Kidney (tissue), 14 donors: Measurements from ENCODE around the gene KRTAP2-3. TPM values are rescaled to one million over a fixed set of nuclear protein-coding genes. Genes with fewer than 3 reads are reported as not detected.
"Not testable (repeated sequence)": the region's sequence is repeated elsewhere in the genome, so short reads cannot be mapped to it uniquely, and the experiment has no call there.

Experiments used
- DNase-seq, 5 donors: peaks; one replicate each; pipeline ENCODE4 v3.0.0-alpha.2; 2013 to 2020
- FAIRE-seq: peaks from 2 replicates; lab custom pipeline; 2012; peaks lifted over from hg19 to GRCh38; lab: Jason Lieb, UNC
- H3K27ac ChIP-seq, 2 donors: one replicate each; pipeline ENCODE4 v1.7.0; 2013; ENCODE audit warnings: low read depth in 2 of 2, low read length in 2 of 2, inconsistent platforms in 1 of 2
- H3K27me3 ChIP-seq: one replicate; pipeline ENCODE4 v1.7.1; 2013; ENCODE audit warnings: low read length, inconsistent platforms; ENCODE audit not compliant: control insufficient read depth, insufficient read depth
- H3K36me3 ChIP-seq, 3 donors: one replicate each; pipeline versions ENCODE4 v1.7.0 to v1.7.1; 2013; ENCODE audit warnings: low read length in 3 of 3, control low read depth in 1 of 3, inconsistent platforms in 1 of 3; ENCODE audit not compliant: insufficient read depth in 3 of 3, control insufficient read depth in 2 of 3
- H3K4me1 ChIP-seq, 3 donors: one replicate each; pipeline versions ENCODE4 v1.7.0 to v1.7.1; 2013; ENCODE audit warnings: low read length in 3 of 3, inconsistent platforms in 1 of 3, low read depth in 1 of 3; ENCODE audit not compliant: control insufficient read depth in 2 of 3, insufficient read depth in 2 of 3
- H3K4me3 ChIP-seq, 3 donors: one replicate each; pipeline versions ENCODE4 v1.7.0 to v1.8.1; 2013; ENCODE audit warnings: low read length in 3 of 3, control low read depth in 1 of 3, inconsistent platforms in 1 of 3
- H3K9ac ChIP-seq, 3 donors: one replicate each; pipeline versions ENCODE4 v1.7.0 to v1.7.1; 2013; ENCODE audit warnings: low read length in 3 of 3, control low read depth in 1 of 3, inconsistent platforms in 1 of 3
- H3K9me3 ChIP-seq, 3 donors: one replicate each; pipeline versions ENCODE4 v1.7.0 to v1.7.1; 2013; ENCODE audit warnings: low read length in 3 of 3, control low read depth in 1 of 3, inconsistent platforms in 1 of 3; ENCODE audit not compliant: control insufficient read depth in 2 of 3, insufficient read depth in 1 of 3
- CTCF ChIP-seq: IDR thresholded peaks from 3 replicates; pipeline ENCODE4 v1.5.1; 2012; ENCODE audit warnings: mild to moderate bottlenecking, moderate library complexity, borderline replicate concordance; ENCODE audit not compliant: insufficient read depth; ENCODE audit errors: extremely low read depth
- intact Hi-C: fragments of 100-400 bp; cut with DNase I; formaldehyde crosslinking; loops from one replicate; pipeline ENCODE4 v1.11.1; 2022
- polyA plus RNA-seq: library from polyadenylated mRNA; stranded (reverse); fragments of 350-450 nt; fragmentation: Illumina TruSeq; extraction: RNeasy Lipid Tissue Mini Kit (QIAGEN cat#74804); gene quantifications from one replicate; pipeline ENCODE4 v1.2.3, GENCODE V29; 2014; ENCODE audit warnings: low read depth, low replicate concordance; ENCODE audit not compliant: insufficient read depth
- total RNA-seq: library from RNA; stranded (reverse); fragmentation: NEBNext Ultra II Directional; extraction: Animal tissue kit (Norgen Biotek cat#: 25700); gene quantifications from one replicate; pipeline ENCODE4 v1.2.1, GENCODE V29; 2021
- donor health status: control.
- donor health status: control.
- donor health status: control.
- donor health status: control.
- donor health status: control.
- donor health status: DM: yes; HTN: yes; CAD: no.
- donor health status: Normal renal cell carcinoma (clear cell type).

KRTAP2-3 gene
- total and polyA plus RNA-seq, 2 donors from 2014 or later: 0.28 TPM; not detected in 1

GRCh38 chr17:41049110-41049509 lies 10.8 kb downstream of the KRTAP2-3 start:
- H3K4me3 ChIP-seq: no peak overlapping the region
- no peak overlapping the region for H3K27ac ChIP-seq
- H3K36me3 ChIP-seq: no peaks in the 10 kb centered on the region
- H3K4me1 ChIP-seq: no peaks in the 10 kb centered on the region
- intact Hi-C loops: no loop called here
- DNase-seq: no peak
- H3K9ac ChIP-seq: no peak overlapping the region
- no peaks in the 10 kb centered on the region for H3K9me3 ChIP-seq
- H3K27me3 ChIP-seq: no peaks in the 10 kb centered on the region
- TF ChIP-seq CTCF: no peak
- FAIRE-seq: no peak

- H3K27ac ChIP-seq: no peak overlapping the region
- no peaks in the 10 kb centered on the region for H3K4me1 ChIP-seq
- no peak for TF ChIP-seq CTCF
- intact Hi-C loops: no loop called here
- no peaks in the 10 kb centered on the region for H3K9me3 ChIP-seq
- no peaks in the 10 kb centered on the region for H3K36me3 ChIP-seq
- DNase-seq: no peak
- no peak for FAIRE-seq
- no peak overlapping the region for H3K4me3 ChIP-seq
- H3K27me3 ChIP-seq: no peaks in the 10 kb centered on the region
- no peak overlapping the region for H3K9ac ChIP-seq
These were observed 11.5 kb downstream of the KRTAP2-3 start for GRCh38 chr17:41048441-41048840.

- DNase-seq, H3K4me3 ChIP-seq, FAIRE-seq, intact Hi-C loops, H3K9me3 ChIP-seq, H3K4me1 ChIP-seq, H3K27me3 ChIP-seq, H3K27ac ChIP-seq, H3K9ac ChIP-seq, H3K36me3 ChIP-seq: not testable (repeated sequence)
These were observed 13.0 kb downstream of the KRTAP2-3 start, which contains the start of gene KRTAP2-1 for GRCh38 chr17:41046735-41047465. KRTAP2-1 (minus strand) TSS chr17:41047316; CDS start chr17:41047267, 49 bp downstream.

- no peak for TF ChIP-seq CTCF
- no peak for DNase-seq
- Histone ChIP-seq H3K4me1 (no peaks in the 10 kb centered on the region), H3K9me3 (peaks cover 0 to 4% (median 0%) of the 10 kb centered on the region in 3 donors), H3K27me3 (no peaks in the 10 kb centered on the region), H3K36me3 (no peaks in the 10 kb centered on the region), H3K9ac (no peak overlapping the region), H3K4me3 (no peak overlapping the region), H3K27ac (no peak overlapping the region)
- intact Hi-C loops: no loop called here
- no peak for FAIRE-seq
These were observed 17.0 kb downstream of the KRTAP2-3 start for GRCh38 chr17:41042953-41043352.

GRCh38 chr17:41040783-41041571 lies 18.9 kb downstream of the KRTAP2-3 start, which contains the start of gene KRTAP1-1:
KRTAP1-1 (minus strand) TSS chr17:41041450; CDS start chr17:41041397, 53 bp downstream.
- H3K27ac ChIP-seq, intact Hi-C loops: not testable (repeated sequence)

More at GRCh38 chr17:41040783-41041571, 18.9 kb downstream of the KRTAP2-3 start, which contains the start of gene KRTAP1-1:
- not testable (repeated sequence) for H3K27me3 ChIP-seq, H3K4me3 ChIP-seq, FAIRE-seq, H3K9me3 ChIP-seq, H3K9ac ChIP-seq, H3K36me3 ChIP-seq, H3K4me1 ChIP-seq, DNase-seq
